Epidermal melanocyte (primary cell): Measurements from ENCODE around the gene RUBCNL.
"Not testable (repeated sequence)": the region's sequence is repeated elsewhere in the genome, so short reads cannot be mapped to it uniquely, and the experiment has no call there.

Experiments used
- DNase-seq: peaks from one replicate; pipeline ENCODE4 v3.0.0; 2011; ENCODE audit warnings: low spot score; ENCODE audit not compliant: insufficient read length

Gene RUBCNL

DNA sequence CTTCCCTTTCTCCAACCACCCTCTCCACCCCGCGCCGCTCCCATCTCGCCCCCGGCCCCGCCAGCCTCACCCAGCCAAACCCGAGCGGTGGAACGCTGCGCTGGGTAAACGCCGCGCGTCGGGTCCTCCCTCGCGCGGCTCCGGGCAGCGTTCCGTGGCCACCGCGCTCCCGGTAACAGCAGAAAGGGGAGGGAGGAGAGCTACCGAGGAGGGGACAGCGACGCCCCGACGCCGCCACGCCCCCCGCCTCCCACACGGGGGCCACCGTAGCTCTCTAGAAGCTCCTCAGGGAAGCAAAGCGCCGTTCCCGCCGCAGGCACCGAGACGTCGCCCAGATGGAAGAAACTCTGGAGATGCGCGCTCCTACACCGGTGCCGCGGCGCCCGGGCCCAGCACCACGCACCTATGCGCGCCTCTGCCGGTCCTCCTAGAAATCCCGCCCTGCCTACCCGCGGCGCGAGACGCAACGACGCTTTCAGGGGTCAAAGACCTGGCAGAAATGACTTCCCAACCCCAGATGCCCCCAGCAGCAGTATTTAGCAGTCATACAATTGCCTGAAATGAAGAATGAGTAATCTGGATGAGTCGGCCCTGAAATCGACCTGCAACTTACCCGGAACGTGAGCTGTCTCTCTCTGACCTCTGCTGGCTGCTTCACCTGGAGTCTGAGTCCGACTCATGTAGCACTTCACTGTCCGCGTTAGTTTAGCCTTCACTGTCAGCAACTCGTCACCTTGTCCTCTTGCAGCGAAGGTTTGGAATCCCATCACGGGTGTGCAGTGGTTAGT, at the start of gene RUBCNL:
Gene RUBCNL, minus strand, starts transcription at position 189 of the 788 bp plus-strand sequence. CDS start 14,777 bp downstream, outside the sequence.
- no peak for DNase-seq

DNA sequence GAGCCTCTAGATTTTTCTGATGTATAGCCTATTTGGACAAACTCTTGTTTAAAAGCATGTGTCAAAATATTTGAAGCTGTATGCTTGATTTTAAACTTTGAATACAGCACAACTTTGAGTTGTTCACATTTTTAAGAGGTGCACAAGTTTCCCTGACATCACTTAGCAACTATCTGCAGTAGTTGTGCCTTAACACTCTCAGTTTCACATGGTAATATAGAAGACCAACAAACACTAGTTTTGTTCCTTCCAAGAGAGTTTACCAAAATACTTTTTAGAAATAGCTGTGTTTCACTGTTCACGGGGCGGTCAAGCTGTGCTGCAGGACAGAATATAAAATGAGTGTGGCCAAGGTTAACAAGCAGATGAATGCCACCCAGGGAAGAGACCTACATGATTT, 42.5 kb upstream of the RUBCNL start:
- not testable (repeated sequence) for DNase-seq

DNA sequence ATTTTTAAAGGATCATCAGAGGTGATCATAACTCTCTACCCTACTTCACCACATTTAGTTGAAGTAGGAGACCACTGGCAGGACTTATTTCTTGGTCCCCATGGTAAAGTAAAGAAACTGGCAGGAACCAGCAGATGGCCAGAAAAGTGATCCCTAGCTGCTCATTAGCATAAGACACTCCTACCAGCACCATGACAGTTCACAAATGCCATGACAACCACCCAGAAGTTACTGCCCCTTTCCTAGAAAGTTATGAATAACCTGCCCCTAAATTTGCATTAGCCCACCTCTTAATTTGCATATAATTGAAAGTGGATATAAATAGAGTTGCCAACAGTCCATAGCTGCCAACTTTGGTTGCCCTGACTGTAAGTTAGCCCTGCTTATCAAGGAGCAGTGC, 18.4 kb upstream of the RUBCNL start:
- no peak for DNase-seq

GRCh38 chr13:46404733-46405100, 17.7 kb upstream of the RUBCNL start:
- DNase-seq: no peak

- DNase-seq: no peak
These were observed 17.0 kb upstream of the RUBCNL start for GRCh38 chr13:46403851-46404732.

- DNase-seq: no peak
These were observed 15.1 kb upstream of the RUBCNL start for GRCh38 chr13:46402178-46402577.

DNA sequence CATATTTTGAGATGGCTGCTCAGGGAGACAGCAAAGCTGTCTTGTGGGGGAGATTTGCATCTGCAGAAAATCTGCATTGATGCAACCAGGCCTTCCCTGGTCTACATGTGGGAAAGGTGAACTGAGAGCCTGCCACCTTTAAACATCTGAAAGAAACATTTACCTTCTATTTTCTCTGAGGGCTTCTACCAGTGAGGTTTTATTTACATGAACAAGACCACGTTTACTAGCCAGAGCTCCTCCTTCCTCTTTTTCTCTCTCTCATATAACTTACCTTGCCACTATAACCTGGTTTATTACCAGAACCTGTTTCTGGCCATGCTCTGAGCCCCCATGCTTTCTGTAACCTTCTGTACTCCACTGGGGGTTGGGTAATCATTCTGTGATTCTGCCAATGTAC, 14.4 kb upstream of the RUBCNL start:
- DNase-seq: no peak

DNA sequence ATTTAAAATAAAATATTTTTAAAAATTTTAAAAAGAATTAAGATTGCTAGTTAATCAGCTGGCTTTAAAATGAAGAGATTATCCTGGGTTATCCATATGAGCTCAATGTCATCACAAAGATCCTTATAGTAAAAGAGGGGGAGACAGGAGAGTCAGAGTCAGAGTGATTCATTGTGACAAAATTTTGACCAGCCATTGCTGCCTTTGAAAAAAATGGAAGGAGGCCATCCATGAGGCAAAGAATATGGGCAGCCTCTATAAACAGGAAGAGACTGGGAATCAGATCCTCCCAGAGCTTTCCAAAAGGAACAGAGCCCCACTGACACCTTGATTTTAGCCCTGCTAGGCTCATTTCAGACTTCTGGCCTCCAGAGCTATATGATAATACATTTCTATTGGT, 9.3 kb upstream of the RUBCNL start:
- DNase-seq: no peak

- no peak for DNase-seq
These were observed 5.9 kb upstream of the RUBCNL start for GRCh38 chr13:46392967-46393366.

GRCh38 chr13:46389457-46390451, 2.7 kb upstream of the RUBCNL start:
- peak; percentile 78 for DNase-seq

DNA sequence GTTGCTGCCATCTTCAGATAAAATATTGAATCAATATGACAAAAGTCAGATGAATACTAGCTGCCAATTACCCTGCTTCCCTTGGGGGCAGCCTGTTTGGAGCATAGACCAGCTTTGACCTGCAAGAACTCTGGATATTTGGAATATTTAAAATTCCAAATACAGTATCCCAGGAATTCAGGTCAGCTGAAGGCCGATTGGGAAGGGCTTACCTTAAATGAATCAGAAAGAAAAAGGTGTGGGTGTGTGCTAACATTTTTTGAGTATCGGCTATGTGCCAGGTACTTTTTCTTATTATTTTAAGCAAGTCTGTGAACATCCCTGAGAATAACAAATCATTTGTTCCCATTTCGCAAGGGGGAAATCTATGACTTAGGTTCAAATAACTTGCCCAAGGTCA, 1.8 kb upstream of the RUBCNL start:
- DNase-seq: no peak

- no peak for DNase-seq
These were observed 1.3 kb upstream of the RUBCNL start for GRCh38 chr13:46388308-46388707.

DNA sequence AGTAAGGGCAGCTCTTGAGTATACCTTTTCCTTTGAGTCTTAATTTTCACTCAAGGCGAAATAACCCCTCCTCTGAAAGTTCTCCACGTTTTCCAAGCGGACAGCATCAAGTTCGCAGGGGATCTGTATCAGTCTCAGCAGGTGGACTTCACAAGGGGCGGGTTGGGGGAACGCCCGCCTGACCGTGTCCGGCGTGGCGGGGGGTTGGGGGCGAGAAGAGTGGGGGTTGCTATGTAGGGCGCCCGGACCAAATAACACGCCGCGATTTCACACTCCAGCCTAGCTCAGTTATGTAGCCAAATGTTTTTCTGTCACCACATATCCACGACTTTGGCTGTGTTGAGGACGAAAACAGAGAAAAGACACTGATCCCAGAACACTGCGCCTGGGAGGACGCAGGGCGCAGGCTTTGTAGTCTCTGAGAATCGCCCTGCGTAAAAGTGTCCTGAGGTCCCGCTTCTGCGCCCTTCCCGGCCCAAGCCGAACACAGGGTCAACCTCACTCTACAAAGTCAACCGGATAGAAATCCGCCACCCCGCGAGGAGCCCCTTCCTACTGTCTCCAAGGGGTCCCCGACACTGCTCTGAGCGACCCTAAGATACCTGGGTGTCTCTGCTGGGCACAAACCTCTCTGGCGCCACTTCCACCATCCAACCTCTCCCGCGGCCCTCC, 524 bp downstream of the RUBCNL start:
- no peak for DNase-seq

GRCh38 chr13:46385946-46386345, 1.1 kb downstream of the RUBCNL start:
- DNase-seq: no peak

DNA sequence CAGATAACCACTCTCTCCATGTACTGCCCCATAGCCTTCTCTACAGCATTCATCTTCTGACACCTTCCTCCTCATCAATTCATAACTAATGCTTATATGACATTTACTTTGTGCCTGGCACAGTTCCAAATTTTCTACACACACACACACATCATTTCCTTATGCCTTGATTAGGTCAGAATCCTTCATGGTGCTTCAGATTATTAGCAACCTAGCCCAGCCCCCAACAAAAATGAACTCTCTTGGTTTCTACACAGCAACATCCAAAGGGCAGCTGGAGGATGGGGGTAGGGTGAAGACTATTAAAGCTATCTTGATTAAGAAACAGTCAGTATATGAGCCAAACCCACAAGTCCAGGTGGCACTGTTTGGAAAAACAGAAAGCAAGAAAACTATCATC, 3.7 kb downstream of the RUBCNL start:
- no peak for DNase-seq

DNA sequence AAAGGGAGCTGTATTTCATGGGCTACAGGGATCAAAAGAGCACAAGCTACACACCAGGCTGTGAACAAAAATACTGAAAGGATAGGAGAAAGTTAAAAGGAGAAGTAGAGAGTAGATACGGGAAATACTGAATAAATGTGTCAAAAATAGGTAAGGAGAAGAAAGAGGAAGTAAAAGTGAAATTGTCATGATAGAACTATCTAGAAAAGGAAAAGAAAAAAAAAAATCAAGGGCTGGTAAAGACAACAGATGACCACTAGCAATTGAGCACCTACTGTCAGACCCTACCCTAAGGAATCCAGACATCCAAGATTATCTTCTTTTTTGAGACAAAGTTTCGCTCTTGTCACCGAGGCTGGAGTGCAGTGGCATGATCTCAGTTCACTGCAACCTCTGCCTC, 4.8 kb downstream of the RUBCNL start:
- DNase-seq: no peak

GRCh38 chr13:46380242-46380641, 6.8 kb downstream of the RUBCNL start:
- DNase-seq: no peak

DNA sequence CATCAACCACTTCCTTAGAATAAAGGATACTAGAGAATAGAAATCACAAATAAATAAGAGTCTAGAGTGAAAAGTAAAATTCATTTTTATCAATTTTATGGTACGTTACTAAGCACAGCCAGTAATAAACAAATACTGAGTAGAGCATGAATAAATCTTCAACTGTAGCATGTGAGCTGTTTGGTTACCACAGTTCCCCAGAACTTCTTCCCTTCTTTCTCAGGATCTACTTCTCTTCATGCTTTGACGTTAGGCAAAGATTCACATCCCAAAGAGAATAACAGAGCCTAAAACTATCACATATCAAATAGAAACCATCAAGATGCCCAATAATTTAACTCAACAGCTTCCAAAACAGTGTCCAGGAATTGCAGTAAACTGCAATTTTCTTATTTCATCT, 7.4 kb downstream of the RUBCNL start:
- no peak for DNase-seq

GRCh38 chr13:46378411-46378810, 8.6 kb downstream of the RUBCNL start:
- DNase-seq: no peak

DNA sequence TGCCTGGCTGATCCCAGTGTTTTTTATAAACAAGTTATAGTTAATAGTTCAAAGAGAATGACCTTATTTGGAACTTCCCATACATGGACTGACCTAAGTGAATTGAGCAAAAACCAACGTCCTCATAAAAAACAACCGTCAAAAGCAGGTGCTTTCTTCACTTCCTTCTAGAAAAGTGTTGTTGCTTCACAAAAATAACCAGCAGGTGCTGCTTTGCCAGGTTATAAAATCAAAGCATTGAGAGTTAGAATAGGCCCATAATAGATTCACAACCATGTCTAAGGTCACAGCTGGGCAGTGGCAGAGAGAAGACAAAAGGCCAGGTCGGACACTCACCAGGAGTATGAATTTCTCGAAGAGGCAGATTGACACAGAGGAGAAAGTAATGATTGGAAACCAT, 9.5 kb downstream of the RUBCNL start:
- no peak for DNase-seq

GRCh38 chr13:46374710-46375109, 12.3 kb downstream of the RUBCNL start:
- DNase-seq: no peak
